HG03097 (cell line): ENCODE data around the gene ANKRD39.
A peak's percentile ranks its signal among the peaks of the same experiment; 100 is the strongest.
"Not testable (repeated sequence)": the region's sequence is repeated elsewhere in the genome, so short reads cannot be mapped to it uniquely, and the experiment has no call there.

Experiments
- ATAC-seq: cut with Tn5 transposase; IDR thresholded peaks from one replicate; pipeline ENCODE4 v1.9.1; 2021; ENCODE audit not compliant: unreplicated experiment, low FRiP score

ANKRD39 gene

DNA sequence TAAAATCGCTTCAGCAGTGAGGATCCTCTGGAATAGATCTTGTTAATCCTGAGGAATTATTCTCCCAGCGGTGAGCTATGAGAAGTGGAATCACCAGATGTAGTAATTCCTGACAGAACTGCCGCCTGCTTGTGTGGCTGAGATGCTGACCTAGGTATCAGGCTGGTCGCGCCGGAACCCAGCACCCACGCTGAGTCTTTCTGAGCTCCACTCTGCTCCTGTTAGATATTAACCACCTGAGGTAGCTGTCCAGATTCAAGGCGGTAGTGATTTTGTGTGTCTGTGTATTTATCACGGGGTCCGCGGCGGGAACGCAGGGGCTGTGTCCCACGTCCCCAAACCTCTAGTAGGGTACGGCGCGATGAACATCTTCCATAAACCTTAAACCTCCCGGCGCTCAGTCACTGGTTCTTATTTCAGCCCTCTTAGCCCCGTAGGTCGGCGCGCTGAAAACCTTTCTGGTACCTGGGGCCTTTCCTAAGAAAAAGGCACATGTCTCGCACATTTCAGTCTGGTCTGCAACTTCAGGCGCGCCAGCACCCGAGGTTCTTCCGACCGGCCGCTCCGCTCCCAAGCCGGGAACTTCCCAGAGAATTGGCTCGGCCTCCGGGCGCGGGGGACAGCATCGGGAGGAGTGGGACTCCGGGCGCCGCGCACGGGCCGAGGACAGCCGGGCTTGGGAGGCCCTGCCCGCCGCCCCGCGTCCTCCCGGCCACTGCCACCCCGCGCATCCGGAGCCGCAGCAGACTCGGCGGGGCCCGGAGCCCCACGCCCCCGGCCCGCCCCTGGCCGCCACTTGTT, 42.3 kb downstream of the ANKRD39 start:
- ATAC-seq = peak; percentile 6

DNA sequence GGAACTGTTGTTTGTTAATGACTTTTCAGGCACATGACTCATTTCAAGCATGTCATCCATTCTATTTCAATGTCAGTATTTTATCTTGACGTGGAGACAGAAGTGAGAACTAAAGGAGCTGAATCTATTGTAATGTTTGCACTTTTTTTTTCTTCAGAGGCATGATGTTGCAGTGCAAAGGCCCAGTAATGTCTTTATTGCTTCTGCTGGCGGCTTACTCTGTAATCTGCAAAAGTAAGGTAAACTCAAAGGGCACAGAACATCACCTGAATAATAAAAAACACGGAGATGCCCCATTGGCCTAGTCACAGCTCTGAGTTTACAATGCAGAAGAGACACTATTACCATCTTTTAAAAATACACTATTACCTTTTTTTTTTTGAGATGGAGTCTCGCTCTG, 44.2 kb downstream of the ANKRD39 start:
- no peak for ATAC-seq

DNA sequence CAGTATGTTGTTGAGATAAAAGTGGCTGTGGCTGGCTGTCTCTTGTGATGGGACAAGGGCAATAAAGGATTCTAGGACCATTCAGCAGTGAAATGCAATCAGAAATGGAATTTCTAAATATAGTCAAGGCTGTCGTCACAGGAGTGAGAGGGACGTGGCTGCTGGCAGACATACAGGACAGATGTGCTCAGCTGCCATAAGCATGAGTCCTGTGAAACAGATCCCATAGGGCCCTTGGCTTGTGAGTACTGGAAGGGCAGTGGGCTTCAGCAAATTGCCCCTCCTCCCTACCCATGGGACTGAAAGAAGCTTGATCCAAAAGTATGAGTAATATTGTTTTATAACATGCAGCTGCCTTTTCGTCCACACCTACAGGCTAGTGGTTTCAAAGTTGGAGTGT, 45.9 kb downstream of the ANKRD39 start:
- no peak for ATAC-seq

DNA sequence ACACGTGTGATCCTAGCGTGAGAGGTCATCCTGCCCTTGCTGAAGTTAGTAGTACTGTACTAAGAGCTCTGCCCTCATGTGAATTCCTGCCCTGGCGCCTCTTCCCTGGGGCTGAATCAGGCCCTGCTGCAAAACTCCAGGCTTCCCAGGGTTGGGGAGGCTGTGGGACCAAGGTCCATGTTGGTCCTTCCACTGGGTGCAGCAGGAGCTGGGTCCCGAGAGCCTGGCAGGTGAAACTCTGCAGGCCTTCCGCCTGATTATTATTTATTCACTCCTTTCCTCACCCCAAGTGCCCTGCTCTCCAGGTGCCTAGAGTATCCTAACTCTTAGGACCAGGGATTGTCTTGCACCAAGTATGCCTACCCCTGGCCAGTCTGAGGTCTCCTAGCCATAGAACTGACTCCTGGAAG, 47.0 kb downstream of the ANKRD39 start:
- ATAC-seq = no peak

DNA sequence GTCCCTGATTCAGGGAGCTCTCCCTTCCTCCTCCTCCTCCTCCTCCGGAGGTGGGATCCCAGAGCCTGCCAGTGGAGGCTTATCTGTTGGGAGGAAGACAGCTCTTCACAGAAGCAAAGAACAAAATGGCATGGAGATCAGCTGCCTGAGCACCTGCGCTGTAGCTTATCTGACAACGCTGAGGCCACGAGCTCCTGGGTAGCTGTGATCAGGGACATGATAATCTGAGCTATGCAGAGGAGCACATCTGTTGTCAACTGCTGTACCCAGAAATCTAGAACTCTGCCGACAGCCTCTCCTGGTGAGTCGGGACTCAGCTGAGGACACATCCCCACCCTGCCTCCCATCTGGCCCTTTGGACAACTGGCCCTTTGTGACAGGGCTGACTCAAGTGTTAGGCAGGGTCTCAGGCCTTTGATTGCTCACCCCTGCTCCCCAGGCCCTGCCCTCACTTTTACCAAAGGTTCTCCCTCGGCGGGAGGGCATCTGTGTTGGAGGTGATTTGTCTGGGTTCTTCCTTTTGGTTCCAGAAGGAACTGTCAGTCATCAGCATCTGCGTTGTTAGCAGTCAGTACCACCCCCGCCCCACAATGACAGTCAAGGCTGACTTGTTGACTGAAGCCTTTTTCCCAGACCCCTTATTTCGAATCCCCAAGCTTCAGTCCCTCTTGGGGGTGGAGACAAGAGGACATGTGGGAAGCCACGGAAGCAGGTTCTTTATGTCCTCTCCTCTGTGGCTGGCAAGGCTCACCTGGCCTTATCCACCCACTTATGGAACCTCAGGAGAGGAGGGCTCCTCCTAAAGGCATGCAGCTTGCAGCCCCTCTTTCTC, 47.6 kb downstream of the ANKRD39 start:
- ATAC-seq = no peak

DNA sequence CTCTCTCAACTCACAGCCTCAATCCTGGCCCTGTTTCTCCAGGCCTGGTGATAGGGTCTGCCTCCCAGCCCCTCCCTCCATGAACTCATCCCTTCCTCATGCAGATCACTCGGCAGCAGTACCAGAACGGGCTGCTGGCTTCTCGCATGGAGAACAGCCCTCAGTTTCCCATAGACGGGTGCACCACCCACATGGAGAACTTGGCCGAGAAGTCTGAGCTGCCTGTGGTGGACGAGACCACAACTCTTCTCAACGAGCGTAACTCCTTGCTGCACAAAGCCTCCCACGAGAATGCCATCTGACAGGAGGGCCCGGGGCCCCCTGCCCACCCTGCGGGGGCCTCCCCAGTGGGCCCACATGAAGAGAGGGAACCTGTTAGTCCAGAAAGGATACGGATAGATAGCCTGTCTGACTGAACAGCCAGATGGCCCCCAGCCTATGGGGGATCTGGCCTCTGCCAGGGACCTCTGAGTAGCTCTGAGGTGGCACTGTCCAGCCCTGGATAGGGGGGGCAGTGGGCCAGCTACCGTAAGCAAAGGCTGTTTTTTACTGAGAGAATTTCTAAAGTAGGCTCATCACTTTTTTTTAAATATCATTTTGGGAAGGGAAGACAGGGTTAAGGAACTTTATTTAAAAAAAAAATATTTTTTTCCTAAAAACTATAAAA, 48.5 kb downstream of the ANKRD39 start:
- ATAC-seq = no peak

DNA sequence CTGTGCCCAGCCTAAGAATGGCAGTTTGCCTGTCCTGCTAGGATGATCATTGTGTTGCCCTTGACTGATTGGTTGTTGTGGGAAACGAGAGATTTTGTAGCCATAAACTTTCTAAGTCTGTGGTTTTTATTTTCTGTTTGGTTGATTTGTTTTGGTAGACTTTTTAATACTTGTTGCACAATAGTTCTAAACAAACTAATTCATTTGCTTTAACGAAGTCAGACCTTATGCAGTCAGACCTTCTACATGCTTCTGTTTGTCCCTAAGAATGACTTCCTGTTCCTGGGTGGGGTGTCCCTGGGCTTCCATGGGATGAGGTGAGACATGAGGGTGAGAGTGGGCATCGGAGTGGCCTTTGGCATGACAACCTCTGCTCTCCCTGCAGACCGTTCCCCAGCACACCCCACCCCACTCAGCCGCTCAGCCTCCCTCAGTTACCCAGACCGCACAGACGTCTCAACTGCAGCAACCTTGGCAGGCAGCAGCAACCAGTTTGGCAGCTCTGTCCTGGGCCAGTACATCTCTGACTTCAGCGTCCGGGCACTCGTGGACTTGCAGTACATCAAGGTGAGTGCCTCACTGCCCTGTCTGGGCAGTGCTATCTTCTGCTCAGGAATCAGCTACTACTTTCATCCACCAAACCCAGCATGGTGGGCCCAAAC, 49.5 kb downstream of the ANKRD39 start:
- ATAC-seq = no peak

DNA sequence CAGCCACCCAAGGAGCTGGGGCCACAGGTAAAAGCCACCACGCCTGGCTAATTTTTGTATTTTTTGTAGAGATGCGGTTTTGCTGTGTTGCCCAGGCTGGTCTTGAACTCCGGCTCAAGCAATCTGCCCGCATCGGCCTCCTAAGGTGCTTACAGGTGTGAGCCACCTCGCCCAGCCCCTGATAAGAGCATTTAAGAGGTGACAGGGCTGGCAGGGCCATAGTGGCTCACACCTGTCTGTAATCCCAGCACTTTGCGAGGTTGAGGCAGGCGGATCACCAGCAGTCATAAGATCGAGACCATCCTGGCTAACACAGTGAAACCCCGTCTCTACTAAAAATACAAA, 50.7 kb downstream of the ANKRD39 start:
- ATAC-seq = no peak

DNA sequence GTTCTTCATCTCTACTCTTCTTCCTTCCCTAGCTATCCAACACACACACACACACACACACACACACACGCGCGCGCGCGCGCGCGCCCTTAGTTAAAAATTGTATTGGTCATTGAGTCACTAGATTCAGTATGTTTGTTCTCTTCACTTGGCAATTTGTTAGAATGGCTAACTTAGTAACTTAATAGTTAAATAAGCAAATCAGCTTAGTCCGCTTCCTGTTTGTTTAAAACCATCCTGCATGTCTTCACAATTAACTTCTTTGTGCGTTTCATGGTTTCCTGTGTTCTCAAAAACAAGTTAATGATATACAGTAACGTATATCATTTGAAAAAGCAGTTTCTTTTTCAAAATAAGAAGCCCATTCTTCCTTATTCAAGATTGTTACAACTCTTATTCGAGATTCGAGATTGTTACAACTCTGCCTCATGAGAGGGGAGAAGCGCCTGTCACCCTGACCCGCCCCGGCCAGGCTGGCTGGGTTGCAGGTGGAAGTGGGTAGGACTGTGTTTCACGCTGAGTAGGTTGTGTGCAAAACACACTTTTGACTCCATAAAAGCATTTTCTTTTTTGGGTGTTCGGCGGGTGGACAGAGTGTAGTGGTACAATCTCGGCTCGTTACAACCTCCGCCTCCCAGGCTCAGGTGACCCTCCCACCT, 51.2 kb downstream of the ANKRD39 start:
- ATAC-seq = peak; percentile 53

DNA sequence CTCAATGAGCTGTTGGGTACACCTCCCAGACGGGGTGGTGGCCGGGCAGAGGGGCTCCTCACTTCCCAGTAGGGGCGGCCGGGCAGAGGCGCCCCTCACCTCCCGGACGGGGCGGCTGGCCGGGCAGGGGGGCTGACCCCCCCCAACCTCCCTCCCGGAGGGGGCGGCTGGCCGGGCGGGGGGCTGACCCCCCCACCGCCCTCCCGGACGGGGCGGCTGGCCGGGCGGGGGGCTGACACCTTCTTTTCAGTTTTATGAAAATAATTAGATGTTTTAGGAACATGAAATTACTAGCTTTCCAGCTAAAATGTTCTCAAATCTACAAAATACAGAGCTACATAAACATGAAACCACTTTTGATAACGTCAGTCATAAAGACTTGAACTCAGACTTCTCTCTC, 51.9 kb downstream of the ANKRD39 start:
- not testable (repeated sequence) for ATAC-seq

DNA sequence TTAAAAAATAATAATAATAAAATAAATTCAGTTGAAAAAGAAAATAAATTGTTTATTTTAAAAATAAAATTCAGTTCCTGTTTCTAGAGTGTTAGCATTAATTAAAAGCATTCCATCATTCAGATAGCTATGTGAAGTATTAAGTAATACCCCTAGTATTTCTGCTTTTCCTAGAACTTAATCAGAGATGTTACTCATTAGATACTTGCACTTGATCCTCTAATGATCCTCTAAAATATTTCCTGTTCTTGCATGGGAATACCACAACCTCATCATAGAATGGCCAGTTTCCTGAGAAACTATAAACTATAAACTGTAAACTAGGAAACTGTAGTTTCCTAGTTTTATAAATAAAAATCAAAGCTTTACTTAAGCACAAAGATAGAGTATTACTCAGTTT, 52.8 kb downstream of the ANKRD39 start:
- no peak for ATAC-seq

DNA sequence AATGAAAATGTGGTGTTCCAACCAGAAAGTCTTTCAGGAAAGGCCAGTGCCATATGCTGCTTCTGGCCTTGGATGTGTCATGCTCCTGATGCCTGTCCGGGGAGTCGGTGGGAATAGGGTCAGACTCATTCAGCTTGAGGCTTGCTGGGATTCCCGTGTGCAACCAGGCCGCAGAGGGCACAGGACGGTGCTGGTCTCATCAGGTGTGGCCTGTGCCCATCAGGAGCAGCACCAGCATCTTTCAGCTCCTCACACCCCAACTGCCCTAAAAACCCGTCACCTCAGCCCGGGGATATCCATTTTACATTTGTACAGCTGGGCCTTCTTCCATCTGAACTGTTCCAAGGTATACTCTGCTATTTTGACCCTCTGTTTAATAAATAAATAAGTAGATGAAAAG, 55.1 kb downstream of the ANKRD39 start:
- no peak for ATAC-seq

DNA sequence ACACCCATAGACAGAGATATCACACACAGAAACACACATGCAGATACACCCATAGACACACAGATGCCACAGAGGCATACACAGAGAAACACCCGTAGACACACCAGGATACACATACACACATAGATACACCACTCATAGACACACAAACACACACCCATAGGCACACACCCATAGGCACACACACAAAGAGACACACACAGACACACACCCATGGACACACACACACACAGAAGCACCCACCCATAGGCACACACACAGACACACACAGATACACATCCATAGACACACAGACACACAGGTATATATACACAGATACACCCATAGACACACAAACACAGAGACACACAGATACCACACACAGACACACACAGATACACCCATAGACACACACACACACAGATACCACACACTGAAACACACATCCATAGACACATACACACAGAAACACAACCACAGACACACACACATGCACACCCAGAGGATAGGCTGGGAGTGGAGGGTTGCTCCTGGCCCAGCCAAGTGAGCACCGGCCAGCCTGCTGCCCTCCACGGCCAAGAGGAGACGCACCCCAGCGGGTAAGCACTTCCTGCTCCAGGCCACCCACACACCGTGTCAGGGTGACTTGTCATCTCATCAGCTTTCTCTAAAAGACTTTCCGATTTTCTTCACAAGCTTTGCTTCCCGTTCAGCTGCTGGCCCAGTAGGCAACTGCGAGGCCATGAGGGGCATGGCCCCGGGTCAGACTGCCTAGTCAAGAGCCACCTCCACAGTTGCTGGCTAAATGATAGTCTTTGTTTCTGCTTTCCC, 55.8 kb downstream of the ANKRD39 start:
- no peak for ATAC-seq

DNA sequence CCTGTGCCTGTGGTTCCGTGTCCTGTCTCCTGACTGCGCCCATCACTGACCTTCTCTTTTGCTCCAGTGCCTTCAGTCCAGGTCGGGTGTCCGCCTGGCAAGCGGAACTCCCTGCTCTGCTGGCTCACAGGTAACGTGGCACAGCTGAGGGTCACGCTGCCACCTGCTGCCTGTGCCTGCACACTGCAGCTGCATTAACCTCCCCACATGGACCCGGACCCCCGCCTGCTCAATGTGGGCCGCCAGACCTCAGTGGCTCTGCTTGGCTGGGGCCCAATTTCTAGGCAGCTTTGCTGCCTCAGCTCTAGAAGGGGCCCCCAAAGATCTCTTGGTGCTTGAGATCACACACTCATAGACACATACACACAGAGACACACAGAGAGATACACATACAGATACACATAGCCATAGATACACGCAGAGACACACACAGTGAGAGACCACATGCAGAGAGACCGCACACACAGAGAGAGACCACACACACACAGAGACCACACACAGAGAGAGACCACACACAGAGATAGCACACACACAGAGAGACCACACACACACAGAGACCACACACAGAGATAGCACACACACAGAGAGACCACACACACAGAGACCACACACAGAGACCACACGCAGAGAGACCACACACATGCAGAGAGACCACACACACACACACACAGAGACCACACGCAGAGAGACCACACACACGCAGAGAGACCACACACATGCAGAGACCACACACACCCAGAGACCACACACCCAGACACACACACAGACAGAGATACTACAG, 56.6 kb downstream of the ANKRD39 start:
- peak; percentile 63 for ATAC-seq

DNA sequence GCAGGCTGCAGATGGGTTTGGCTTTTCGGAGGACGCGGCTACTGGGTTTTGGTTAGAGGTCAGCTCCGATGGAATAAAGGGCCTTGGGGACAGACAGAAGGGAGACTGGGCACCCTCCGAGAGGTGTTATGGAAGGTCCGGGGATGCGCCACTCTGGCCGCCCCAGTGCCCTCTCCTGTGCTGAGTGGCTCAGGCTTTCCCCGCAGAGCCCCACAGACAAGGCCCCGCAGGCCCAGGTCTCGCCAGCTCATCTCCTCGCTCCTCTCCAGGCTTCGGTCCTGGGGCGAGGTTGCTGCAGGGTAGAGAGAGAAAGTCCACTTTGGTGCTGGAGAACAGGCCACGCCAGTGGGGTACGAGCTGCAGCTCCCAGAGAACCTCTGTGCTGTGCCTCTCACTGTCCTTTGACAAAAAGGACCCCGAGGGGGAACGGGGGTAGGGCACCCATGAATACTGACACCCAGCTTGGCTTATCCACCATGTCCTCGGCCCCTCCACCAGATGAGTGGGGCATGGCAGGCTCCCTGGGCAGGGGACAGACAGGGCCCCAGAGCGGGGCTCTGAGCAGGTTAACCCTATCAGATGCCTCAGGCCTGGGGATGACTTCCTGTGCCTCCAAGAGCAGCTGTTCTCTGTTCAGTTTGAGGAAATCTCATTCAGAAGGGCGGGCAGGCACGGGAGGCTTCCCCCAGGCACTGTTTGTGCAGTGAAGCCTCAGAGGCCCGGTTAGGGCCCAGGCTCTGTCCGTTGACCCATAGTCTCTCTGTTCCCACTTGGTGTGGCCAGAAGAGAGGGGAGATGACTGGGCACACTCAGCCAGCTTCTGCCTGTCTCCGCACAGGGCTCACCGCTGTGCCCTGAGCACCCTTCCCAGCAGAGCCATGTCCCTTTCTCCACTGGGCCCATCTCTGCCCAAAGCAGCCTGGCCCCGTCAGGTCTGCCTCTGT, 57.5 kb downstream of the ANKRD39 start:
- ATAC-seq = peak; percentile 7

DNA sequence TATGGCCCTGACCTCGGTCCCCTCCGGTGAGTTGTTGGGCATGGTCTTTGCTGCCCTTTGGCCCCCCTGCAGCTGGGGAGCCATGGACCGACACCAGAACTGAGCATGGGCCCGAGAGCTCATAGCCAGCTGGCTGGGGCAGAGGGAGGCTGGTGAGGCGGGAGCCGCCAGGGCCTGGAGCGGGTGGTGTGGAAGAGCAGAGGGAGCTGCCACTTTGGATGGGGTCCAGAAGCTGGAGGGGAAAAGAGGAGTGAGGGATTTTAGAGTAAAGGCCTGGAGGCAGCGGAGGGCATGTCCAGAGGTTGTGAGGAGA, 58.2 kb downstream of the ANKRD39 start:
- ATAC-seq = no peak

DNA sequence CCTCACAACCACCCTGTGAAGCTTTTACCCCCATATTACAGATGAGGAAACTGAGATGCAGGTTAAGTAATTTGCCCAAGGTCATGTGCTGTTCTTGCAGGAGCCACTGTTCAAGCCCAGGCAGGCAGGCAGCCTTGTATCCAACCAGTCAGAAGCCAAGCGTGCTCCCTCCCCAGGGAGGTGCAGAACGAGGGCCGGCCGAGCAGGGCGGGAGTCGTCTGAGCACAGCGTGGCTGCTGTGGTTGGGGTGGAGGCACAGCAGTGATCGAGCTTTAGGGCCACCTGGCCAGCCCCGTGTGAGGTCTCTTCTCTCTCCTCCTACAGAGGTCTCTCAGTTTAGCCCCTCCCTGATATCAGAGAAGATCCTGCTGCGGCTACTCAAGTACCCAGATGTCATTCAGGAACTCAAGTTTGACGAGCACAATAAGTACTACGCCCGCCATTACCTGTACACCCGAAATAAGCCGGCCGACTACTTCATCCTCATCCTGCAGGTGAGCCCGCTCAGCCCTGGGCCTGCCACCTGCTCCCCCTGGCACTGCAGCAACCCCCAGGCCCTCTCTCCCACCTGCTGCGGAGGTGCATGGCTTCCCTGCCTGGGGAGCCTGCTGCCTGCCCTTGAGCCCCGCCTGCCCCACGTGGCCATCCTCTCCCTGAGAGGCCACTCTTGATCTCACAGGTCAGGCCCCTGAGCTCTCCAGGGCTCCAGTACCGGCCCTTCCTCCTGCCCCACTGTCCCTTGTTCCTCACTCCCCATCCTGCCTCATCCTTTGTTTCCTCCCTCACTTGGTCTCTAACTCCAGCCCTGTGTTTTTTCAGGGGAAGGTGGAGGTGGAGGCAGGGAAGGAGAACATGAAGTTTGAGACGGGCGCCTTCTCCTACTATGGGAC, 58.8 kb downstream of the ANKRD39 start:
- ATAC-seq = no peak
